ENCODE data around the gene HDAC4.
A peak's percentile ranks its signal among the peaks of the same experiment; 100 is the strongest.

The HDAC4 gene

DNA sequence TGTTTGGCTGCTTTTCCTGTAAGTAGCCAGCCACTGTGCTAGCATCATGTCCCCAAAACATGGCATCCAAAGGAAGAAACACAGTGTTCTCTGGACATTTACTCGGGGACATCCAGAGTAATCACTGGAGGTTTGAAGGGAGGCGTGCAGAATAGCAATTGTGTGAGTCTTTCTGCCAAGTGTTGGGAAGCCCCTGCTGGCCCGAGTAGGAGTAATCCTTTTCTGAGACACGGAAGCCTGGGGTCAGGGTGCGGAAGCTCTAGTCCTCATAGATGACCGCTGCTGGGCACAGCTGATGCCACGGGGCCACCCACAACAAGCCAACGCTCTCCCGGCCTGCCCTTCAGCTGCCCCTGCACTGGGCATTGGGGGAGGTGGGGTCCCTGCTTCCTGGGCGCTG is 24.8 kb upstream of the HDAC4 start:
- DNase-seq (ENCODE audit: low spot score) = no peak

DNA sequence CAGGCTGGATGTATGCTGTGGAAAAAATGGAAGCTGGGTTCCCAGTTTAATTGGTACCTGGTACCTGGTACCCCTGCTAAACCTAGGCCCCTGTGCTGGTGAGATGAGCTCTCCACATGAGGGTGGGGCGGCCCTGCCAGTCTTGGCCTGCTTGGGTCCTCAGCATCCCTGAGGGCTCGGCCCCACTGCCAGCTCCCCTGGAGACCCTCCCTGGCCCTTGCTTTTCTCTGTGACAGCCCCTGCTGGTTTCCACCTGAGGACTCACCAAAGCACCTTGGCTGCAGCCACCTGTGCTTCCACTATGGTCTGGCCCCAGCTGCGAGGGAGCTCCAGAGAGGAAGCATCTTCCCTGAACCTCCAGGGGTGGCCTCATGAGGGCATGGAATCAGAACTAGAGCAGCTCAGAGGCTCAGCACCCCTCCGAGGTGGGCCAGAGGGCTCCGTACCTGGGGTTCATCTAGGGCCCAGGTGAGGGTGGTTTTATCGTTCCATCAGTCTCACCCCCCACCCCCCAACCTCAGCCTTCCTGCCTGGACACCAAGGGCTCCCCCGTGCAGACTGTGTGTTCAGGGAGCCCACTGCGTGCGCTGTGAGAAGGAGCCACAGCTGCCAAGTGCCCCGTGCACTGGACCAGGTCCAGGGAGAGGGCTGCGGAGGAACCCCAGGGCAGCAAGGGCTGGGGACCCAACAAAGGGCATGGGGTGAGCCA is 23.7 kb upstream of the HDAC4 start:
- no peak for DNase-seq (ENCODE audit: low spot score)

DNA sequence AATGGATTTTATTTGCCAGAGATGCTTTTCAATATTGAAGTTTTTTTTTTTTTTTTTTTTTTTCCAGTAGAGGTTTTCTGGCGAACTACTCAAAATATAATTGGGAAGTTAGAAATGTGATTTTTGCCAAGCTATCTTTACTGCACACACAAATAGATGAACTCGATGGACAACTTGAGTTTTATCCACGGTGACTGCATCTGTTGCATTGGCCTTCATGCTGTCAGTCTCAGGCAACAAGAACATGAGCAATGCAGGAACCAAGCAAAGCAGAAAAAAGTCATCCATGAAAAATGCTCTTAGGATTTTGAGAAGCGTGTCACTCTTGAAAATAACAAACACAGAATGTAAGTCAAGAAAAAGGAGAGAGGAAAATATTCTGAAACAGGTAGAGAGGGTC is 22.7 kb upstream of the HDAC4 start:
- no peak for DNase-seq (ENCODE audit: low spot score)

DNA sequence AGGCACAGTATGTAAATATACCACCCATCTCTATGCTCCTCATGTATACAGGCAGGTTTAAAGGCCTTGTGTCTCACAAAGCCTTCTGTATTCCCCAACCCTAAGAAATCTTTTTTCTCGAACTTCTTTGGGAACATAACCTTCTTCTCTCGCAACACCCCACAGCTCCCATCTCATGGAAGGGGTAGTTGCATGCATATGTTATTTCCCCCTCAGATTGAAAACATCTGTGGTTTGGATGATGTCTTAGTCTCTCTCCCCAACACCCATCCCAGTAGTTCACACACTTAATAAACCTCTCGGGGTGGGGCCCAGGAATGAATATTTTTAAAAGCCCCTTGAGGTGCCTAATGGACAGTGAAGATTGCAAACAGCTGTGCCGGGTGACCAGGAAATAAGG is 21.0 kb upstream of the HDAC4 start:
- DNase-seq (ENCODE audit: low spot score) = no peak

DNA sequence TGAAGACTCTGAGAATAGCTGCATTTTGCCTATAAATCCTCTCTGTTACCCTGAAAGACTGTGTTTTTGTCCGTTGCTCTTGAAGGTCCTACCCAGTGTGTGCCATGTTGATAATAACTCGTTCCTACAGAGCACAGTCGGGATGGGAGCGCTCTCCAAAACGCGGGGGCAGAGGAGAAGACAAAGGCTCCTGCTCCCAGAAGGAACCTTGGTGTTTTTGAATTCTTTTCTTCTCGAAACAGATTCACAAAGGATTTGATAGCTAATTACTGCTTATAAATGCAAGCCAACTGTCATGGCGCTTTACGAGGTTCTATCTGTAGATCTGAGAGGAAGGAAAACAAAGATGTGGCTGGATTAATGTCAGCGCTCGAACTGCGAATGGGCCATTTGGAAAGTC is 19.3 kb upstream of the HDAC4 start:
- DNase-seq (ENCODE audit: low spot score) = no peak

DNA sequence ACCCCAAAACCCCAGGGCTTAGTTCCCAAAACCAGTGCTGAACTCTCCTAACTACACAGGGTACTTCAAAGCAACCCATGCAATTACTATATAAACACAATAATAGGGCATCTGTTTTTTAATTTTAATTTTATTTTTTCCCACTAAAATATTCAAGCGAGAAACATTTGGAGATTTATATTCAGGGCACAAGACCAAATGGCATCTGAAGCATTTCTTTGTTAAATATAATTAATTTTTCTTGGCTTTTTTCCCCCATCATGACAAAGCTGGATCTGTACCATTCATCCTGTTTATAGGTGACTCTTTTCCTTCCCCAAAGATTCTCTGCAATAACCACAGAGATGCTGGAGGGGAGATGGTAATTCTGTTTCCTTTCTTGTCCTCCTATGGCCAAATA is 18.1 kb upstream of the HDAC4 start:
- DNase-seq (ENCODE audit: low spot score) = no peak

DNA sequence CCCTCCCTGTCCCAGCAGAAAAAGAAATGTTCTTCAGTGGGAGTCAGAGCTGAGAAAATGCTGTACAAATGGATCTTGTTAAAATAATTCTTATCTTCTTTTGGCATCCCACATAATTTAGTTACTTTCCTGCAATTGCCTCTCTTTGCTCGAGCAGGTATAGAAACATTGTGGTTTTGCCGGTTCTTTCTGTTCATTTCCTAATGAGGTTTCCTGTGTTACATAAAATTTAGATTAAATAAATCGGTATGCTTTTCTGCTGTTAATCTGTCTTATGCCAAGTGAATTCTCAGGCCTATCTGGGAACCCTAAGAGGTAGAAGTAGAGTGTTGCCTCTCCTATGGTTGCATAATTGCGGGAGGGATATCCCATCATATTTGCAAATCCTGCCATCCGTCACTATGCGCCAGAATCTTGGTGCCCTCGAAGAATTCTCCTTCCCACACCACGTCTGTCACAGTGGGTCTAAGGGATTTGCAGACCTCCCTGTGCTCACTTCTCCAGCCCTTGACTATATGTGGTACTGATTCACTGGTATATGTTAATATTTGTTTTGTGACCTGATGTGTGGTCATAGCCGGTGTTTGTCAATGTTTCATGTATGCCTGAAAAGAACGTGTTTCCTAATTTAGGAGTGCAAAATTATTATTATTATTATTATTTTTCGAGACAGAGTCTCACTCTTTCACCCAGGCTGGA is 12.2 kb upstream of the HDAC4 start:
- DNase-seq (ENCODE audit: low spot score) = no peak

DNA sequence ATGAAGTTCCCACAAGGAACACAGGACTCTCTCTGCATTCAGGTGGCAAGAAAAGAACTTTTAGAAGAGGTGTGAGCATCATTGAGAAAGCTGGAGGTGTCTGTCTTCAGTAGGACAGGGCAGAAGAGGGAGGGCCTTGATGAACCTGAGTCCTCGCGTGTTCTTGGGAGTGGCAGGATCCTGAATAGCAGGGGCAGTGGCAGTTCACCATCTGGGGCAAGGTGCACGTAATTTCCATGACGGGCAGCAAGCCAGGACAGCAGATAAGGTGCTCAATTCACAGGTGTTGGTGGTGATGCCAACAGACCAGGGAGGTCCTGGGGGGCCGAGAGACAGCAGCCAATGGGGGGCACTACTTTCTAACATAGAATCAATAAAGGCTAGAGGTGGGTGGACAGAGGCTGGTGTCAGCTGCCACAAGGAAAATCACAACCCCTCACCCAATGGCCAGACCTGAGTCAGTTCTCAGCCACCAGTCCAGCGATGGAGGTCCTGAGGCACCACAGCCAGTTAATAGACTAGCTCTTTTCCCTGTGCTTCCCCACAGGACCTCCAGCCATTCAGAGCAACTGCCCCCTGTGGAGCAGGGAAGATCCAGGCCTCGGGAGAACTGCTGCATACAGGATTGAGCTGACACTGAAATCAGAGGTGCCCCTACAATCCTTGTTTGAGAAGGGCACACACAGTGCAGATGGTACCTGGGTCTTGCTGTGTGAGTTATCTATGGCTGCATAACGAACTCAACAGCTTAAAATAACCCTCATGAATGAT is 10.9 kb upstream of the HDAC4 start:
- no peak for DNase-seq (ENCODE audit: low spot score)

DNA sequence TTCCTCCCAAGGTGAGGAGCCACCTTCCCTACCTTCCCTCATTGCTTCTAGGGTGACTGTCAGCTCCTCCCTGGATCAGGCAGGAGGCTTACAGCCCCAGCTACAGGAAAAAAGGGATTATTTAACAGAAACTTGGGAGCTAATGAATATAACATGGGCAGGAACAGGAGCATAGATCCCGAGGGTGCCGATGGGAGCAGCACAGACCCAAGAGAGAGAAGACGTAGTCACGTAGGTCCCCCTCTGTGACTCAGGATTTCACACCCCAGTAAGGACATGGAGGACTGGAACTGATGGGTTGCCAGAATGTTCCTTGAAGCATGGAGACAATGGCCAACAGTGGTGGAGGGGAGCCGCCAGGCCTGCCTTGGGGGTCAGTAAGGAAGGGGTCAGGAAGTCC is 10.3 kb upstream of the HDAC4 start:
- DNase-seq (ENCODE audit: low spot score) = no peak

DNA sequence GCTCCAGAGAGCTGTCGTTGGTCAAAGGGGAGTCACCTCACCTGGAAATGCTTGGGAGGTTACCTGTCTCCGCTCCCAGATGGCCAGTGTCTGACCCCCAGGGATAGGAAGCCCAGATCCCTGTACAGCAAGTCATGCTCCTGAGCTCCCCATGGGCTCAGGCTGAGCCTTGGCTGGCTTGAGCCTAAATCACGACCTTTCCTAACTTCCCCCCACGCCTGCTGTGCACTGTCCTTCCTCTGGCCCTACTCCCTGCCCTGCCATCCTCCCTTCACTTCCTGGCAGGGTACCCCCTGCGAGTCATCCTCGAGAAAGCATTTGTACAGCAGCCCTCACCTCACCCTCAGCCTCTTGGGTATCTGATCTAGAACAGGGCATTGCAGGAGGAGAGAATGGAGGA is 9.2 kb upstream of the HDAC4 start:
- DNase-seq (ENCODE audit: low spot score) = no peak

DNA sequence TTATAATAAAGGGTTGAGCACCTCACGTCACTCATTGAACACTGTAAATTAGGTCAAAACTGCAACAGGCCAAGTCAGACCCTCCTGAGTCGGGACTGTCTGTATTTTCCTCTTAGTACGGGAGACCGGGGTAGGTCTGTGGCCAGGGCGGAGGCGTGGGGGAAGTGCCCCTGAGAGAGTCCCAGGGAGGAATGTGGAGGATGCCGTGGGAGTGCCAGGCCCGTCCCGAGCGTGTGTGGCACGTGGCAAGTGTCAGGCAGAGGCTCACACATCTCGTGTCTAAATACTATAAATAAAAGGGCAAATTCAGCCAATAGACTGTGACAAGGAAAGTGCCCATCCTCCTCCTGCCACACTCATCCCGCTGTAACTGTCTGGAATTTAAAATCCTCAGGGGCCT is 6.3 kb upstream of the HDAC4 start:
- no peak for DNase-seq (ENCODE audit: low spot score)

DNA sequence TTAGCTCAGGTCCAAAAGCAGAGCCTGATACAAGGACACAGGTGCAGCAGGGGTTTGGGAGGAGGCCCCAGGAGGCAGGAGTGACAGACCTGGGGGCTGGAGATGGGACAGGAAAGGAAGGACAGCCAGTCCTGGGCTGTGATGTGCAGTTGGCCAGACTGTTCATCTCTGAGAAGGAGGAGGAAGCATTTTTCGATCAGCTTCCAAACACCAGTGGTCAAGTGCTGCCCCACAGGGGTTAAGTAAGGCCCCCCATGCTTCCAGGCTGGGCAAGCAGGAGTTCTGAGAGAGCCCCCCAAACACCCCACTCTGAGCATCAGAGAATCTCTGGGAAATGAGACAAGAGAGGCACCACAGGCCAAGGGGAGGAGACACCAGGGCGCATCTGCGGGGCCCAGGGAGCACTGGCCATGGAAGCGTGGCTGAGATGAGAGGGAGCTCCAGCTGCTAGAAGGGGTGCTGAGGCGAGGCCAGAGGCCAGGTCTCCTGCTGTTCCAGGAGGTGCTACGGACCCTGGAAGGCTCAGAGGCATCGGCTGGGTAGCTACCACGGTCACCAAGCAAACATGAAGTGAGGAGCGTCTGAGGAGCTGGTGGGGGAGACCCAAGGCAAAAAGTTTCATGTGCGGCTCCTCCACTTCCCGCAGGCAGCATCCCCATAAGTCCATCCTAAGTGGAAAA is 5.6 kb upstream of the HDAC4 start:
- no peak for DNase-seq (ENCODE audit: low spot score)

DNA sequence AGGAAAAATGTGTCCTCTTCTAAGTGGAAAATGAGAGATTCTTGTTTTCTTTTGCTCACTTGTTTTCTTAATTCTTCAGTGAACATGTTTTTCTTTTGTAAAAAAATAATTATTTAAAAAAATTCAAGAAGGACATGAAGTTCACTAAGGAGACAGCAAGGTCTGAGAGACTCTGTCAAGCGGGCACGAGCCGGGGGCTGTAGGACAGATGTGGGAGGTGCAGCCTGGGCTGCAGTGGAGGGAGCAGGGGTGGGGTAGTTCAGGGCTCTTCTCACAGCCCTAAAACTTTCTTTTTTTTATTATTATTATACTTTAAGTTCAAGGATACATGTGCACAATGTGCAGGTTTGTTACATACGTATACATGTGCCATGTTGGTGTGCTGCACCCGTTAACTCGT is 4.3 kb upstream of the HDAC4 start:
- DNase-seq (ENCODE audit: low spot score) = no peak

DNA sequence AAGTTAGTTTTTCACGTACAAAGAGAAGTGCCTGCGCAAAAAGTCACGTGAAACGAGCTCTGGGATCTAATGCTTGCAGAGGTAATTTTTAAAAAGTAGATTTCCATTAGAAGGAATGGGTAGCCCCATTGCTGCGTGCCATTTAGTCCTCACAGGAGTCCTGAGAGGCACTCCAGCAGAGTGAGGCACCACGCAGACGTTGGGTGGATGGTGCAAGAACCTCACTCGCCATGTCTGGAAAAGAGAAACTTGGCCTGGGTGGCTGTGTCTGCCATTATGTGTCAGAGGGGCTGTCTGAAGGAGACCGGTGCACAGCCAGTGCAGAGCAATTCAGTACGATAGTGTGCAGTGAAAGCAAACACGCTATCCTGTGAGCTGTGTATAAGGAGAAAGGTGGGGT is 1.8 kb upstream of the HDAC4 start:
- no peak for DNase-seq (ENCODE audit: low spot score)

DNA sequence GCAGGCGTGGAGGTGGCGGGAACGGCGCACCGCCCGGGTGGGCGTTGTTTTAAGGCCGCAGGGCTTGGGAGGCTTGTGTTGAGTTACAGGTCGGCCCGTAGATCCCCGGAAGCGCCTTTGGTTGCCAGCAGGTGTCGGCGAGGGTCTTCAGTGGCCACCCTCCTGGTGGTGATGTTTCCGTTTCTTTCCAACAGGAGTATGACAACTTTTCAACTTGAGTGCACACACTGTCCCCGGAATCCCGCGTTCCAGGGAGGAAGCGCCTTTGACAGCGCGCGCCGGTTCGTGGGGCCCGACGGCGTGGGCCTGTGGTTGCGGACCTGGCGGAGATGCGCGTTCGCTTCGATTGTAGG is 1.0 kb upstream of the HDAC4 start:
- peak; percentile 61 for DNase-seq (ENCODE audit: low spot score)

DNA sequence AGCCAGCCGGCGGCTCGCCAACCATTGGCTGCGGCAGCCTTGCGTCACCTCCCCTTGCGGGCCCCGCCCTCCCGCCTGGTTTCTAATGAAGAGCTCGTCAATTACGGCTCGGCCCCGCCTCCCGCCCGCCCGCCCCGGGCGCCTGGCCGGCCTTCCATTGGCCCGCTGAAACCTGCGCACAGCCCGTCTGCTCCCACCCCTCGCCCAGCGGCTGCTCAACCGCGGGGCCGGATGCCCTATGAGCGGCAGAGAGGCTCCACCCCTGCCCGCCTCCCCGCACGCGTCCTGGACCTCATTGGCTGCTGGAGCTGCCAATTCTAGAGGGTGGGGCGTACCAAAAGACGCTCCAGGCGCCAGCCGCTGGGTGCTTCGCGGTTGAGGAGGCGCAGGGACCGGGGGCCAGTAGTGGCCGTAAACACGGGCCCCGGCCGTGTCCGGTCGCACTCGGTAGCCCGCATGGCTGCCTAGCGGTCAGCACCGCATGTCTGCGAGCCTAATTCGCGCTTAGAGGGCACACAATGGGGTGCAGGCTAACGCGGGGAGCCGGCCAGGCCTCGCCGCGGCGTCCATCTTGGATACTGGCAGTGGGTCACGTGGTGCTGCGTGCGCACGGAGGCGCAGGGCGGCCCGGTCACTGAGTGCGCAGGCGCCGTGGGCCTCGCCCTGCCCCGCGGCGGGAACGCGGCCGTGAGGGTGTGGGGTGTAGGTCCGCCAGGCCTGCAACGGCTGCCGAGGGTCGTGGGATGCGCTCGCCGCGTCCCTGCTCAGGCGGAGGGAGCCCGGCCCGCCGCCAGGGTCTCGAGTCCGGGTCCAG is 454 bp upstream of the HDAC4 start:
- peak; percentile 100 for DNase-seq (ENCODE audit: low spot score)

DNA sequence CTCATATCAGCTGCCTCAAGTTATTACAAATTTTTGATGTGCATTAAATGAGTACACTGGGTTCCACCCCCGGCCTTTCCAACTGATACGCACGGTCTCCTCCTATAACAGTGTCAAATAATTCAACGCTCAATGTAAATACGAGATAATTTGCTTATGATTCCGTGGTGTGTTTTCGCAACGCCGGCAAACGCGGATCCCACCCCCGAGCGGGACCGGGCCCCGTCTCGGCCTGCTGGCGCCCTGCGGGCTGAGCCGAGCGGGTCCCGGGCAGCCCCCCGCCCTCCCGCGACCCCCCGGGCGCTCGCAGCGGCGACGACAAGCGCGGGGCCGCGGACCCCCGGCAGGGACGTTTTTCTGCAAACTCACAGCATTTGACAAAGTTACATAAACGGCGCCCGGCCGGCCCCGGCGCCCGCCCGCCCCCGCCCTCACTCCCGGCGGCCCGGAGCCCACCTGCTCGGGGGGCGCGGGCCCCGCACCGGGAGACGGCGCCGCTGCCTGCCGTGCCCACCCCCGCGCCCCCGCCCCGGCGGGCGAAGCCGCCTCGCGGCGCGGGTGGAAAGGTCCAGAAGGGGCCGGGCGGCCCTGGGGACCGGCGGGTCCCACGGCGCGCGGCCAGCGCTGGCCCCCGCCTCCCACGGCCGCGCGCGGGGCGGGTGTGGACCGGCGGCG is 762 bp downstream of the HDAC4 start:
- DNase-seq (ENCODE audit: low spot score) = no peak

DNA sequence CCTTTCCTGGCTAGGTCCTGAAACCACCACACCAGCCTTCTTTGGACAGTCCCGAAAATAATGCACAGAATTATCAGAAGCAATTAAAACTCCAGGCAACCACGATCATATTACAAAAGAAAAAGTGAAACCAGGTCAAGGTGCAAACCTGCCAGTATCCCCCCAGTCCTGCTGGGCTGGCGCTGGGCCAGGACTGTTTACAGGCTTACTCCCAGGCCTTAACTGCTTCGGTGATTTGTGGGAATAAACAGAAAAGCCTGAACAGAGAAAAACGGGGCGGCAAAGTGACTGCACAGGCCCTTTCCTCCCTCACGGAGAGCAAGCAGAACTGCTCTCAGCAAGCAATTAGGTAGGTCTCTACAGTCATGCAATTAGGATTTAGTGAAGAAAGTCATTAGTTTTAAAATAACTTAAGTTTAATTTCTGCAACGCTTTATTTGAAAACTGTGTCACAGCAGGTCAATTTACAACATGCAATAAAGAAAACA is 1.3 kb downstream of the HDAC4 start:
- DNase-seq (ENCODE audit: low spot score) = no peak

DNA sequence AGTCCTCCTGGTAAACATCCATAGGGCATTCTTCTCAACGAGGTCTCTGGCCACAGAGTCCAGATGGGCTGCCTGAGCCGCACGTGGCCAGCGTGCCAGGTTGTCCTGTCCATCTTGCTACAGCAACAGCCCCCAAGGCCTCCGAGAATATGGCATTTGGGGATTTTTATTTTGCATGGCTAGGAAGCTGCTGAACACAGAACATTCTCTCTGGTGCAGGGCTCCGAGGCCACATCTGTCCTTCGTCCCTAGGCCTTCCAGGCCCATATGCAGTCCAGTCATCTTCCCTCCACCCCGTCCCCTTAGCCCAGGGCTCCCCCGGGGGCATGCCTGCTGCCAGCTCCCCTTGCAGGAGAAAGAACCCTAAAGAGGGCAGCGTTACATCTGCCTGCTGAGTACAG is 2.3 kb downstream of the HDAC4 start:
- DNase-seq (ENCODE audit: low spot score) = no peak

DNA sequence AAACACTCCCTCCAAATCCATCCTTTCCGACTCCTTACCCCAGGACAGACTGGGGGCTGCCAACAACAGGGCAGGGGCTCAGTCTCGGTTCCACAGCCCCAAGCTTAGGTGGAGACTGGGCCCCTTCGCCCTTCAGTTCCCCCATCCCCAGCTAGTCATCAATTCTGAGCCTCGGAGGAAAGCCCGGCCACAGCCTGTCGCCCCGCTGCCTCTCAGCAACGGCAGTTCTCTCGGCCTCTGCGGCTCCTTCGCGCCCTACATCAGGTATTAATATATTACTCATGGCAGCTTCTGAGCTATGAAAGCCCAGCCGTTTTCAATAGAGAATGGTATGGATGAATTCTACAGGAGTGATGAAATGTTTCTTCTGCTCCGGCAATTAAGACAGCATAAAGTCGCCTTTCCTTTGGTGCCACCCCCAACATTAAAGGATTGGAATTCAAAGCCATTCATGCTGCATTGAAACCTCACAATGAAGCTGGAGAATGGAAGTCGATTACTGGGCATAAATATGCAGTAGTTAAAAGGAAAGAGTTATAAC is 2.8 kb downstream of the HDAC4 start:
- no peak for DNase-seq (ENCODE audit: low spot score)
